GM23338 (cell line): ENCODE data around the gene CACNA1C. TPM values are rescaled to one million over a fixed set of nuclear protein-coding genes. Genes with fewer than 3 reads are reported as not detected.
A peak's percentile ranks its signal among the peaks of the same experiment; 100 is the strongest.

Experiments used
- ATAC-seq: fragments of 200-7000 bp; cut with Tn5 transposase; 3 replicates; pipeline ENCODE4 v1.9.1; 2020
- DNase-seq: peaks from one replicate; pipeline ENCODE4 v3.0.0-alpha.2; 2015; ENCODE audit warnings: low spot score
- H2AFZ ChIP-seq: fragments of 200-600 bp; sonication (generic); 2 replicates; pipeline ENCODE4 v1.8.0; 2016; ENCODE audit warnings: antibody characterized with exemption, mild to moderate bottlenecking, moderate library complexity
- H3F3A ChIP-seq: fragments of 200-600 bp; sonication (generic); replicated peaks from 2 replicates; pipeline ENCODE4 v1.8.0; 2017; ENCODE audit warnings: antibody characterized with exemption, mixed run types, low read depth
- H3K27ac ChIP-seq: fragments of 200-600 bp; sonication (generic); 2 replicates; pipeline ENCODE4 v1.6.1; 2016; ENCODE audit warnings: low read depth
- H3K27me3 ChIP-seq: fragments of 200-600 bp; sonication (generic); 2 replicates; pipeline ENCODE4 v1.8.0; 2016; ENCODE audit warnings: mild to moderate bottlenecking, mixed run types, moderate library complexity; ENCODE audit not compliant: insufficient read depth
- H3K36me3 ChIP-seq: fragments of 200-600 bp; sonication (generic); 2 replicates; pipeline ENCODE4 v1.8.0; 2016; ENCODE audit warnings: mild to moderate bottlenecking; ENCODE audit not compliant: insufficient read depth
- H3K4me1 ChIP-seq: fragments of 200-600 bp; sonication (generic); 2 replicates; pipeline ENCODE4 v1.8.0; 2016; ENCODE audit warnings: mild to moderate bottlenecking, moderate library complexity; ENCODE audit not compliant: insufficient read depth
- H3K4me2 ChIP-seq: fragments of 200-600 bp; sonication (generic); 2 replicates; pipeline ENCODE4 v1.7.1; 2017; ENCODE audit warnings: mixed run types
- H3K4me3 ChIP-seq: fragments of 200-600 bp; sonication (generic); 2 replicates; pipeline ENCODE4 v1.6.1; 2016; ENCODE audit warnings: mixed run types
- H3K79me2 ChIP-seq: fragments of 200-600 bp; sonication (generic); replicated peaks from 2 replicates; pipeline ENCODE4 v1.8.0; 2017; ENCODE audit warnings: mild to moderate bottlenecking; ENCODE audit not compliant: insufficient read depth
- H3K9me2 ChIP-seq: fragments of 200-600 bp; sonication (generic); 2 replicates; pipeline ENCODE4 v1.8.0; 2017; ENCODE audit not compliant: insufficient read depth
- H4K20me1 ChIP-seq: fragments of 200-600 bp; sonication (generic); replicated peaks from 2 replicates; pipeline ENCODE4 v1.8.0; 2017; ENCODE audit warnings: mild to moderate bottlenecking; ENCODE audit not compliant: insufficient read depth
- H3K27ac Mint-ChIP-seq: 2 replicates; pipeline ENCODE4 v1.8.0; 2020; ENCODE audit warnings: inconsistent platforms, mild to moderate bottlenecking, moderate library complexity, mixed read lengths
- H3K27me3 Mint-ChIP-seq: 3 replicates; pipeline ENCODE4 v1.8.0; 2022; ENCODE audit warnings: low read depth, mild to moderate bottlenecking, moderate library complexity, mixed read lengths, inconsistent platforms; ENCODE audit not compliant: insufficient read depth, poor library complexity
- H3K36me3 Mint-ChIP-seq: 3 replicates; pipeline ENCODE4 v1.8.0; 2021; ENCODE audit warnings: low read depth, mild to moderate bottlenecking, inconsistent platforms, moderate library complexity, mixed read lengths
- H3K4me1 Mint-ChIP-seq: 3 replicates; pipeline ENCODE4 v1.8.0; 2020; ENCODE audit warnings: mild to moderate bottlenecking, inconsistent platforms, mixed read lengths
- H3K4me3 Mint-ChIP-seq: 3 replicates; pipeline ENCODE4 v1.8.0; 2021; ENCODE audit warnings: moderate library complexity, mild to moderate bottlenecking, inconsistent platforms, mixed read lengths
- H3K9me3 Mint-ChIP-seq: 3 replicates; pipeline ENCODE4 v1.8.0; 2020; ENCODE audit warnings: moderate library complexity, mild to moderate bottlenecking, inconsistent platforms, mixed read lengths
- CREB1 ChIP-seq: fragments of 250-450 bp; sonication (Bioruptor Pico); IDR thresholded peaks from 2 replicates; pipeline ENCODE4 v1.5.0; 2020; ENCODE audit warnings: low read depth, mild to moderate bottlenecking, moderate library complexity
- CTCF ChIP-seq, 2 experiments: fragments of 200-600 bp in 1 of 2; sonication (generic) in 1 of 2; conservative IDR thresholded peaks; 2 replicates each; pipeline versions ENCODE4 v1.5.1 to v1.6.1; 2016 to 2017; ENCODE audit warnings: antibody characterized with exemption in 2 of 2, low read depth in 2 of 2, mild to moderate bottlenecking in 2 of 2, moderate library complexity in 1 of 2
- ETS1 ChIP-seq: IDR thresholded peaks from 2 replicates; pipeline ENCODE4 v1.6.1; 2016; ENCODE audit warnings: antibody characterized with exemption
- EZH2 ChIP-seq: fragments of 200-600 bp; sonication (generic); IDR thresholded peaks from one replicate; pipeline ENCODE4 v1.8.0; 2017; ENCODE audit warnings: antibody characterized with exemption, mild to moderate bottlenecking, low read depth; ENCODE audit not compliant: unreplicated experiment
- EZH2phosphoT487 ChIP-seq: fragments of 200-600 bp; sonication (generic); IDR thresholded peaks from one replicate; pipeline ENCODE4 v1.8.1; 2018; ENCODE audit warnings: antibody characterized with exemption; ENCODE audit not compliant: unreplicated experiment
- JUNB ChIP-seq: IDR thresholded peaks from one replicate; pipeline ENCODE4 v1.6.1; 2016; ENCODE audit warnings: antibody characterized with exemption; ENCODE audit not compliant: unreplicated experiment
- NANOG ChIP-seq: IDR thresholded peaks from 2 replicates; pipeline ENCODE4 v1.6.1; 2016; ENCODE audit warnings: antibody characterized with exemption, borderline replicate concordance
- POLR2AphosphoS5 ChIP-seq: IDR thresholded peaks from 2 replicates; pipeline ENCODE4 v1.6.1; 2016; ENCODE audit warnings: antibody characterized with exemption, low read depth
- REST ChIP-seq: IDR thresholded peaks from one replicate; pipeline ENCODE4 v1.6.1; 2018; ENCODE audit warnings: antibody characterized with exemption; ENCODE audit not compliant: unreplicated experiment
- STAT1 ChIP-seq: IDR thresholded peaks from one replicate; pipeline ENCODE4 v1.6.1; 2016; ENCODE audit warnings: antibody characterized with exemption; ENCODE audit not compliant: unreplicated experiment
- ZNF114 ChIP-seq: fragments of 250-450 bp; sonication (Bioruptor Pico); IDR thresholded peaks from 2 replicates; pipeline ENCODE4 v1.5.0; 2020; ENCODE audit warnings: mild to moderate bottlenecking, moderate library complexity
- ZNF331 ChIP-seq: fragments of 250-450 bp; sonication (Bioruptor Pico); IDR thresholded peaks from 2 replicates; pipeline ENCODE4 v1.5.0; 2020; ENCODE audit warnings: low read depth, mild to moderate bottlenecking, moderate library complexity
- ZNF462 ChIP-seq: fragments of 250-450 bp; sonication (Bioruptor Pico); IDR thresholded peaks from 2 replicates; pipeline ENCODE4 v1.5.0; 2020; ENCODE audit warnings: mild to moderate bottlenecking, moderate library complexity
- polyA plus RNA-seq: library from polyadenylated mRNA; unstranded; fragments of >200 nt; fragmentation: Nextera tagmentation; extraction: Ambion mirVana; gene quantifications from 2 replicates; pipeline ENCODE4 v1.2.1, GENCODE V29; 2016
- total RNA-seq: library from RNA; depleted of rRNA; stranded (reverse); fragments of >200 nt; shearing (Covaris generic); gene quantifications from 2 replicates; pipeline ENCODE4 v1.2.3, GENCODE V29; 2014

The CACNA1C gene
- total and polyA plus RNA-seq, 2 experiments from 2014 or later: 0.78 to 2.1 TPM

- DNase-seq: peak; percentile 20
- peak; percentile 17 for ATAC-seq
- peaks cover 9% of the 10 kb centered on the region for H3K4me1 Mint-ChIP-seq
These were observed 598.5 kb downstream of the CACNA1C start for GRCh38 chr12:2651068-2651965.

More at GRCh38 chr12:2651068-2651965, 598.5 kb downstream of the CACNA1C start:
- Mint-ChIP-seq H3K36me3 (no peaks in the 10 kb centered on the region), H3K4me3 (no peak overlapping the region), H3K9me3 (no peaks in the 10 kb centered on the region; the same call in 2 of the 3 replicates), H3K27ac (no peak overlapping the region), H3K27me3 (peaks cover 9% of the 10 kb centered on the region)
- no peaks in the 10 kb centered on the region for H3K4me1 ChIP-seq
- no peak overlapping the region for H3K4me2 ChIP-seq
- H3K27me3 ChIP-seq: no peaks in the 10 kb centered on the region
- H3K36me3 ChIP-seq: no peaks in the 10 kb centered on the region
- H3K79me2 ChIP-seq: no peaks in the 10 kb centered on the region
- TF ChIP-seq ZNF331 (CRISPR knock-in tag) (no peak), NANOG (no peak), ZNF114 (no peak), EZH2phosphoT487 (no peak), STAT1 (no peak), POLR2AphosphoS5 (no peak), REST (no peak), ZNF462 (CRISPR knock-in tag) (no peak), JUNB (no peak), CTCF (conservative IDR thresholded peaks at IDR 0.05; ENCODE audit: low read depth in 2 of 2) (no peak; a peak in 1 of 4 replicates), CREB1 (no peak), EZH2 (no peak), ETS1 (no peak)
- no peak overlapping the region for H3K27ac ChIP-seq
- no peak overlapping the region for H3K4me3 ChIP-seq
- H3K9me2 ChIP-seq: no peaks in the 10 kb centered on the region
- H4K20me1 ChIP-seq: no peaks in the 10 kb centered on the region
- H2AFZ ChIP-seq: peak overlapping the region; percentile 43; the same call in 1 of the 2 replicates
- no peaks in the 10 kb centered on the region for H3F3A ChIP-seq
